CD4-positive, alpha-beta T cell (primary cell): ENCODE data around the gene GGT7. TPM values are rescaled to one million over a fixed set of nuclear protein-coding genes. Genes with fewer than 3 reads are reported as not detected.

Experiments
- ATAC-seq: fragments of 200-7000 bp; cut with Tn5 transposase; one replicate; pipeline ENCODE4 v1.10.0; 2022; ENCODE audit warnings: mild to moderate bottlenecking; ENCODE audit not compliant: poor library complexity
- CTCF ChIA-PET: fragments of 350-600 bp; sonication (Branson Sonifier 250); formaldehyde crosslinking; loops from one replicate; lab custom pipeline; 2021; ENCODE audit warnings: antibody characterized with exemption, inconsistent platforms; lab: Charles Lee
- POLR2A ChIA-PET: fragments of 350-600 bp; sonication (Branson Sonifier 250); formaldehyde crosslinking; loops from one replicate; lab custom pipeline; 2021; ENCODE audit warnings: antibody characterized with exemption, inconsistent platforms; lab: Charles Lee
- DNase-seq, 14 experiments: peaks; one replicate each; pipeline ENCODE4 v3.0.0-alpha.2; 2013 to 2020; ENCODE audit warnings: mixed read lengths in 2 of 14
- H3K27ac ChIP-seq, 2 donors: one replicate each; pipeline versions ENCODE4 v1.5.1 to v1.7.0; 2013; ENCODE audit warnings: low read length in 2 of 2, low read depth in 1 of 2, mild to moderate bottlenecking in 1 of 2
- H3K27me3 ChIP-seq, 2 experiments: 1 replicate in 1 of 2; 2 replicates in 1 of 2; pipeline versions ENCODE4 v1.6.1 to v1.7.0; 2013; ENCODE audit warnings: low read length in 2 of 2, control low read depth in 1 of 2, mild to moderate bottlenecking in 1 of 2, moderate library complexity in 1 of 2; ENCODE audit not compliant: insufficient read depth in 2 of 2, control insufficient read depth in 1 of 2
- H3K36me3 ChIP-seq: one replicate; pipeline ENCODE4 v1.6.1; 2013; ENCODE audit warnings: low read length, control low read depth; ENCODE audit not compliant: insufficient read depth
- H3K4me1 ChIP-seq: one replicate; pipeline ENCODE4 v1.6.1; 2013; ENCODE audit warnings: low read length, control low read depth; ENCODE audit not compliant: insufficient read depth
- H3K4me3 ChIP-seq: one replicate; pipeline ENCODE4 v1.5.1; 2013; ENCODE audit warnings: mild to moderate bottlenecking, low read length, moderate library complexity
- H3K9me3 ChIP-seq, 2 experiments: 1 replicate in 1 of 2; 2 replicates in 1 of 2; pipeline versions ENCODE4 v1.6.1 to v1.7.0; 2013; ENCODE audit warnings: low read length in 2 of 2, mild to moderate bottlenecking in 2 of 2, control low read depth in 1 of 2, moderate library complexity in 1 of 2; ENCODE audit not compliant: control insufficient read depth in 1 of 2, insufficient read depth in 1 of 2
- H3K27ac Mint-ChIP-seq: one replicate; pipeline ENCODE4 v1.8.0; 2020; ENCODE audit warnings: mixed read lengths
- H3K27me3 Mint-ChIP-seq: one replicate; pipeline ENCODE4 v1.8.0; 2021; ENCODE audit warnings: mixed read lengths
- H3K36me3 Mint-ChIP-seq: one replicate; pipeline ENCODE4 v1.8.0; 2021; ENCODE audit warnings: low read depth, mixed read lengths
- H3K4me1 Mint-ChIP-seq: one replicate; pipeline ENCODE4 v1.8.0; 2021; ENCODE audit warnings: low read depth, mixed read lengths
- H3K4me3 Mint-ChIP-seq: one replicate; pipeline ENCODE4 v1.8.0; 2020; ENCODE audit warnings: mild to moderate bottlenecking, mixed read lengths
- H3K9me3 Mint-ChIP-seq: one replicate; pipeline ENCODE4 v1.8.0; 2020; ENCODE audit warnings: mixed read lengths
- CTCF ChIP-seq: fragments of 200-600 bp; IDR thresholded peaks from one replicate; pipeline ENCODE4 v1.8.0; 2022; ENCODE audit warnings: antibody characterized with exemption, mild to moderate bottlenecking
- intact Hi-C, 2 experiments: fragments of 100-400 bp; cut with DNase I in 1 of 2; cut with micrococcal nuclease in 1 of 2; formaldehyde crosslinking; loops; one replicate each; pipeline versions ENCODE4 v1.15.1 to v1.9.0; 2023 to 2025; cut with DNase I, micrococcal nuclease
- total RNA-seq, 174 experiments: library from RNA in 2 of 174; stranded (reverse) in 2 of 174; gene quantifications; one replicate each; pipeline ENCODE4 v1.2.3 and lab custom pipeline; 2021 to 2026

Gene GGT7
- total RNA-seq, 2 experiments from 2014 or later = 32.4 to 32.6 TPM

- H3K36me3 Mint-ChIP-seq = peaks cover 57% of the 10 kb centered on the region
These were observed 12.7 kb downstream of the GGT7 start for GRCh38 chr20:34859826-34860545.

GRCh38 chr20:34859367-34859766 lies 13.3 kb downstream of the GGT7 start:
- Histone ChIP-seq H3K9me3 (no peaks in the 10 kb centered on the region), H3K36me3 (peaks cover 47% of the 10 kb centered on the region), H3K4me3 (no peak overlapping the region), H3K27ac (no peak overlapping the region), H3K27me3 (no peaks in the 10 kb centered on the region), H3K4me1 (no peaks in the 10 kb centered on the region)
- intact Hi-C loops = no loop called here
- ChIA-PET CTCF (interaction anchor here (0.5 kb wide), 1 partner anchor 67 kb away, joined by 3 read pairs; no protein-coding TSS in a partner anchor), POLR2A (no interaction called here)
- Mint-ChIP-seq H3K36me3 (peaks cover 61% of the 10 kb centered on the region), H3K9me3 (no peaks in the 10 kb centered on the region), H3K4me1 (no peaks in the 10 kb centered on the region), H3K27ac (no peak overlapping the region), H3K4me3 (no peak overlapping the region), H3K27me3 (no peaks in the 10 kb centered on the region)
- no peak for TF ChIP-seq CTCF
- ATAC-seq = no peak
- DNase-seq = no peak

More at GRCh38 chr20:34859826-34860545, 12.7 kb downstream of the GGT7 start:
- Histone ChIP-seq H3K4me1 (no peaks in the 10 kb centered on the region), H3K36me3 (peaks cover 41% of the 10 kb centered on the region), H3K27ac (no peak overlapping the region), H3K9me3 (no peaks in the 10 kb centered on the region), H3K4me3 (no peak overlapping the region), H3K27me3 (no peaks in the 10 kb centered on the region)
- ChIA-PET CTCF (interaction anchor here (0.5 kb wide), 1 partner anchor 68 kb away, joined by 3 read pairs; no protein-coding TSS in a partner anchor), POLR2A (no interaction called here)
- no peaks in the 10 kb centered on the region for H3K27me3 Mint-ChIP-seq
- intact Hi-C loops = no loop called here
- no peak for TF ChIP-seq CTCF
- H3K9me3 Mint-ChIP-seq = no peaks in the 10 kb centered on the region
- no peaks in the 10 kb centered on the region for H3K4me1 Mint-ChIP-seq
- no peak for ATAC-seq
- H3K4me3 Mint-ChIP-seq = no peak overlapping the region
- H3K27ac Mint-ChIP-seq = no peak overlapping the region
- DNase-seq = no peak

GRCh38 chr20:34852298-34852697 lies 20.4 kb downstream of the GGT7 start:
- Histone ChIP-seq H3K36me3 (peaks cover 57% of the 10 kb centered on the region), H3K4me3 (no peak overlapping the region), H3K27me3 (no peaks in the 10 kb centered on the region), H3K27ac (no peak overlapping the region), H3K9me3 (no peaks in the 10 kb centered on the region), H3K4me1 (no peaks in the 10 kb centered on the region)
- H3K27ac Mint-ChIP-seq = no peak overlapping the region
- intact Hi-C loops = no loop called here
- ATAC-seq (no peak), DNase-seq (no peak)
- H3K36me3 Mint-ChIP-seq = peaks cover 75% of the 10 kb centered on the region
- H3K9me3 Mint-ChIP-seq = no peaks in the 10 kb centered on the region
- ChIA-PET CTCF (no interaction called here), POLR2A (no interaction called here)
- H3K4me3 Mint-ChIP-seq = no peak overlapping the region
- no peaks in the 10 kb centered on the region for H3K27me3 Mint-ChIP-seq
- no peaks in the 10 kb centered on the region for H3K4me1 Mint-ChIP-seq
- TF ChIP-seq CTCF = no peak
